ENCODE data around the gene NDUFAF2.
A peak's percentile ranks its signal among the peaks of the same experiment; 100 is the strongest.

The NDUFAF2 gene

GRCh38 chr5:61130289-61130688 is 185.3 kb downstream of the NDUFAF2 start:
- H3K4me3 ChIP-seq (replicated peaks; ENCODE audit: low read depth, low read length): no peak overlapping the region
- H3K36me3 ChIP-seq (ENCODE audit: control insufficient read depth, insufficient read depth, low read length): no peaks in the 10 kb centered on the region
- no peak for DNase-seq (ENCODE audit: extremely low read depth, insufficient read length)
- no peak for TF ChIP-seq CTCF (IDR thresholded peaks at IDR 0.05; ENCODE audit: insufficient read depth, low read length, poor library complexity, severe bottlenecking)
- H3K27me3 ChIP-seq (replicated peaks; ENCODE audit: control insufficient read depth, insufficient read depth, low read length): no peaks in the 10 kb centered on the region

GRCh38 chr5:61132559-61132958 is 187.6 kb downstream of the NDUFAF2 start:
- no peak for DNase-seq (ENCODE audit: extremely low read depth, insufficient read length)
- no peak for TF ChIP-seq CTCF (IDR thresholded peaks at IDR 0.05; ENCODE audit: insufficient read depth, low read length, poor library complexity, severe bottlenecking)
- Histone ChIP-seq H3K4me3 (replicated peaks; ENCODE audit: low read depth, low read length) (no peak overlapping the region), H3K36me3 (ENCODE audit: control insufficient read depth, insufficient read depth, low read length) (no peaks in the 10 kb centered on the region), H3K27me3 (replicated peaks; ENCODE audit: control insufficient read depth, insufficient read depth, low read length) (no peaks in the 10 kb centered on the region)

GRCh38 chr5:61137835-61138234 is 192.8 kb downstream of the NDUFAF2 start:
- DNase-seq (ENCODE audit: extremely low read depth, insufficient read length): no peak
- no peak for TF ChIP-seq CTCF (IDR thresholded peaks at IDR 0.05; ENCODE audit: insufficient read depth, low read length, poor library complexity, severe bottlenecking)
- no peaks in the 10 kb centered on the region for H3K36me3 ChIP-seq (ENCODE audit: control insufficient read depth, insufficient read depth, low read length)
- no peaks in the 10 kb centered on the region for H3K27me3 ChIP-seq (replicated peaks; ENCODE audit: control insufficient read depth, insufficient read depth, low read length)
- no peak overlapping the region for H3K4me3 ChIP-seq (replicated peaks; ENCODE audit: low read depth, low read length)

- Histone ChIP-seq H3K4me3 (replicated peaks; ENCODE audit: low read depth, low read length) (no peak overlapping the region), H3K36me3 (ENCODE audit: control insufficient read depth, insufficient read depth, low read length) (no peaks in the 10 kb centered on the region), H3K27me3 (replicated peaks; ENCODE audit: control insufficient read depth, insufficient read depth, low read length) (no peaks in the 10 kb centered on the region)
- no peak for DNase-seq (ENCODE audit: extremely low read depth, insufficient read length)
- peak; percentile 40 for TF ChIP-seq CTCF (IDR thresholded peaks at IDR 0.05; ENCODE audit: insufficient read depth, low read length, poor library complexity, severe bottlenecking)
Observed at GRCh38 chr5:61139094-61139873, 194.3 kb downstream of the NDUFAF2 start.

GRCh38 chr5:61139931-61140330 is 194.9 kb downstream of the NDUFAF2 start:
- Histone ChIP-seq H3K4me3 (replicated peaks; ENCODE audit: low read depth, low read length) (no peak overlapping the region), H3K27me3 (replicated peaks; ENCODE audit: control insufficient read depth, insufficient read depth, low read length) (no peaks in the 10 kb centered on the region), H3K36me3 (ENCODE audit: control insufficient read depth, insufficient read depth, low read length) (no peaks in the 10 kb centered on the region)
- no peak for DNase-seq (ENCODE audit: extremely low read depth, insufficient read length)
- TF ChIP-seq CTCF (IDR thresholded peaks at IDR 0.05; ENCODE audit: insufficient read depth, low read length, poor library complexity, severe bottlenecking): no peak
